Adipocyte (in vitro differentiated cells): ENCODE results near the gene S100A2.
"Not testable (repeated sequence)": the region's sequence is repeated elsewhere in the genome, so short reads cannot be mapped to it uniquely, and the experiment has no call there.

Experiments
- DNase-seq: peaks from one replicate; pipeline ENCODE4 v3.0.0-alpha.2; 2015; ENCODE audit warnings: low read depth
- H3K27me3 ChIP-seq: replicated peaks from 2 replicates; pipeline ENCODE4 v1.7.0; 2013; ENCODE audit warnings: mild to moderate bottlenecking, low read length, moderate library complexity; ENCODE audit not compliant: control insufficient read depth, insufficient read depth
- H3K36me3 ChIP-seq: 2 replicates; pipeline ENCODE4 v1.7.0; 2013; ENCODE audit warnings: low read length, mild to moderate bottlenecking, moderate library complexity; ENCODE audit not compliant: control insufficient read depth, insufficient read depth, severe bottlenecking
- H3K4me1 ChIP-seq: 2 replicates; pipeline ENCODE4 v1.7.0; 2013; ENCODE audit warnings: mild to moderate bottlenecking, low read length, moderate library complexity; ENCODE audit not compliant: control insufficient read depth, insufficient read depth
- H3K4me3 ChIP-seq: 2 replicates; pipeline ENCODE4 v1.7.0; 2013; ENCODE audit warnings: mild to moderate bottlenecking, low read length, moderate library complexity
- H3K9ac ChIP-seq: 2 replicates; pipeline ENCODE4 v1.7.0; 2013; ENCODE audit warnings: mild to moderate bottlenecking, low read length, moderate library complexity
- H3K9me3 ChIP-seq: 2 replicates; pipeline ENCODE4 v1.7.0; 2013; ENCODE audit warnings: mild to moderate bottlenecking, low read length, moderate library complexity; ENCODE audit not compliant: control insufficient read depth

S100A2 gene

GRCh38 chr1:153608742-153609584 lies 43.3 kb upstream of the S100A2 start:
- H3K27me3 ChIP-seq: no peaks in the 10 kb centered on the region
- H3K4me3 ChIP-seq: peak overlapping the region; percentile 73
- peaks cover 30% of the 10 kb centered on the region for H3K36me3 ChIP-seq
- no peaks in the 10 kb centered on the region for H3K9me3 ChIP-seq
- peak; percentile 82 for DNase-seq
- H3K4me1 ChIP-seq: peaks cover 43% of the 10 kb centered on the region
- H3K9ac ChIP-seq: peak overlapping the region; percentile 74

GRCh38 chr1:153608089-153608682 lies 42.5 kb upstream of the S100A2 start:
- Histone ChIP-seq H3K9me3 (no peaks in the 10 kb centered on the region), H3K9ac (peak overlapping the region; percentile 74)
- DNase-seq: no peak

GRCh38 chr1:153607381-153607780 lies 41.7 kb upstream of the S100A2 start:
- peak overlapping the region; percentile 74 for H3K9ac ChIP-seq
- no peaks in the 10 kb centered on the region for H3K27me3 ChIP-seq
- peaks cover 37% of the 10 kb centered on the region for H3K4me1 ChIP-seq
- no peak overlapping the region for H3K4me3 ChIP-seq
- H3K36me3 ChIP-seq: peaks cover 30% of the 10 kb centered on the region
- no peak for DNase-seq
- no peaks in the 10 kb centered on the region for H3K9me3 ChIP-seq

More at GRCh38 chr1:153608089-153608682, 42.5 kb upstream of the S100A2 start:
- Histone ChIP-seq H3K4me1 (peaks cover 39% of the 10 kb centered on the region), H3K4me3 (peak overlapping the region; percentile 73), H3K27me3 (no peaks in the 10 kb centered on the region), H3K36me3 (peaks cover 30% of the 10 kb centered on the region)

- no peak for DNase-seq
- H3K36me3 ChIP-seq: peaks cover 30% of the 10 kb centered on the region
- no peaks in the 10 kb centered on the region for H3K27me3 ChIP-seq
- no peak overlapping the region for H3K4me3 ChIP-seq
- no peak overlapping the region for H3K9ac ChIP-seq
- H3K9me3 ChIP-seq: no peaks in the 10 kb centered on the region
- H3K4me1 ChIP-seq: peaks cover 33% of the 10 kb centered on the region
Measured at GRCh38 chr1:153606194-153606593, 40.5 kb upstream of the S100A2 start.

GRCh38 chr1:153602749-153603148 lies 37.1 kb upstream of the S100A2 start:
- Histone ChIP-seq H3K9me3 (no peaks in the 10 kb centered on the region), H3K36me3 (peaks cover 27% of the 10 kb centered on the region), H3K27me3 (no peaks in the 10 kb centered on the region), H3K9ac (no peak overlapping the region), H3K4me1 (peaks cover 29% of the 10 kb centered on the region), H3K4me3 (no peak overlapping the region)
- DNase-seq: no peak

GRCh38 chr1:153599847-153600246 lies 34.2 kb upstream of the S100A2 start:
- Histone ChIP-seq H3K4me3 (no peak overlapping the region), H3K9me3 (no peaks in the 10 kb centered on the region), H3K9ac (no peak overlapping the region), H3K36me3 (no peaks in the 10 kb centered on the region), H3K4me1 (peaks cover 37% of the 10 kb centered on the region), H3K27me3 (no peaks in the 10 kb centered on the region)
- no peak for DNase-seq

GRCh38 chr1:153598309-153599172 lies 32.9 kb upstream of the S100A2 start:
- peaks cover 37% of the 10 kb centered on the region for H3K4me1 ChIP-seq
- no peaks in the 10 kb centered on the region for H3K36me3 ChIP-seq
- no peak overlapping the region for H3K4me3 ChIP-seq
- peak overlapping the region; percentile 22 for H3K9ac ChIP-seq
- no peak for DNase-seq
- H3K27me3 ChIP-seq: no peaks in the 10 kb centered on the region
- H3K9me3 ChIP-seq: no peaks in the 10 kb centered on the region

- no peak for DNase-seq
- H3K4me1 ChIP-seq: peaks cover 48% of the 10 kb centered on the region
- no peak overlapping the region for H3K9ac ChIP-seq
- no peaks in the 10 kb centered on the region for H3K27me3 ChIP-seq
- H3K36me3 ChIP-seq: no peaks in the 10 kb centered on the region
- no peaks in the 10 kb centered on the region for H3K9me3 ChIP-seq
- H3K4me3 ChIP-seq: no peak overlapping the region
Measured at GRCh38 chr1:153597206-153597605, 31.6 kb upstream of the S100A2 start.

GRCh38 chr1:153592748-153593147 lies 27.1 kb upstream of the S100A2 start:
- no peaks in the 10 kb centered on the region for H3K36me3 ChIP-seq
- no peaks in the 10 kb centered on the region for H3K27me3 ChIP-seq
- DNase-seq: no peak
- peaks cover 27% of the 10 kb centered on the region for H3K4me1 ChIP-seq
- H3K9ac ChIP-seq: peak overlapping the region; percentile 29
- H3K4me3 ChIP-seq: no peak overlapping the region
- H3K9me3 ChIP-seq: no peaks in the 10 kb centered on the region

GRCh38 chr1:153588482-153588881 lies 22.8 kb upstream of the S100A2 start:
- Histone ChIP-seq H3K36me3 (no peaks in the 10 kb centered on the region), H3K4me3 (no peak overlapping the region), H3K4me1 (peaks cover 32% of the 10 kb centered on the region)

GRCh38 chr1:153588033-153588432 lies 22.4 kb upstream of the S100A2 start:
- H3K4me3 ChIP-seq, H3K36me3 ChIP-seq, DNase-seq, H3K9ac ChIP-seq, H3K9me3 ChIP-seq, H3K27me3 ChIP-seq: not testable (repeated sequence)
- peaks cover 28% of the 10 kb centered on the region for H3K4me1 ChIP-seq

More at GRCh38 chr1:153588482-153588881, 22.8 kb upstream of the S100A2 start:
- Histone ChIP-seq H3K9ac (no peak overlapping the region), H3K9me3 (no peaks in the 10 kb centered on the region), H3K27me3 (no peaks in the 10 kb centered on the region)
- DNase-seq: no peak
